Thoracic aorta (tissue), 2 donors: ENCODE data around the gene ANKUB1. TPM values are rescaled to one million over a fixed set of nuclear protein-coding genes. Genes with fewer than 3 reads are reported as not detected.

ENCODE experiments used
- ATAC-seq: fragments of 150-250 bp; one replicate; pipeline ENCODE4 v1.8.0; 2017; ENCODE audit warnings: low read depth; ENCODE audit not compliant: insufficient number of reproducible peaks, low FRiP score
- DNase-seq: peaks from one replicate; pipeline ENCODE4 v3.0.0-alpha.2; 2020; ENCODE audit warnings: low spot score
- H3K27ac ChIP-seq, 2 donors: fragments of 200-600 bp; sonication (generic); 1 replicate in 1 of 2; 2 replicates in 1 of 2; pipeline ENCODE4 v1.5.1; 2016; ENCODE audit warnings: mild to moderate bottlenecking in 2 of 2, moderate library complexity in 2 of 2
- H3K27me3 ChIP-seq: fragments of 200-600 bp; sonication (generic); replicated peaks from 2 replicates; pipeline ENCODE4 v1.6.0; 2016; ENCODE audit warnings: mild to moderate bottlenecking; ENCODE audit not compliant: insufficient read depth
- H3K36me3 ChIP-seq: fragments of 200-600 bp; sonication (generic); one replicate; pipeline ENCODE4 v1.5.1; 2016
- H3K4me1 ChIP-seq, 2 donors: fragments of 200-600 bp; sonication (generic); 1 replicate in 1 of 2; 2 replicates in 1 of 2; pipeline versions ENCODE4 v1.5.1 to v1.6.0; 2016; ENCODE audit warnings: low read depth in 2 of 2, mild to moderate bottlenecking in 1 of 2; ENCODE audit not compliant: control insufficient read depth in 1 of 2
- H3K4me3 ChIP-seq: fragments of 200-600 bp; sonication (generic); 2 replicates; pipeline ENCODE4 v1.5.1; 2016; ENCODE audit warnings: mild to moderate bottlenecking
- H3K9me3 ChIP-seq: fragments of 200-600 bp; sonication (generic); 2 replicates; pipeline ENCODE4 v1.5.1; 2016
- CTCF ChIP-seq: fragments of 200-600 bp; sonication (generic); IDR thresholded peaks from one replicate; pipeline ENCODE4 v1.5.1; 2019; ENCODE audit warnings: antibody characterized with exemption
- total RNA-seq, 2 donors: library from RNA; depleted of rRNA; stranded (reverse); fragments of >200 nt; gene quantifications; one replicate each; pipeline versions ENCODE4 v1.1.0 to v1.2.3, GENCODE V29; 2016

Gene ANKUB1
- total RNA-seq, 2 donors from 2014 or later = 0.81 TPM; not detected in 1

DNA sequence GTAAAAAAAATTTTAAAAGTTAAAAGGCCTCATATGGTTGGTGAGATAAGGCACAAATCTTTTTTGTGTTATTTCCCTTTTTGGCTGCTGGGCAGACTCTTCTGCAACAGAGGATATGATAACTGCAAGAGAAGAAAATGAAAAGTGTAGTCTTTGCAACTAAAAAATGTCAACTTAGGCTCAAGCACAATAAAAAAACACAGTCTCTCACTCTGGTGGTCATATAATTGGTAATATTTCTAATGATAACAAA is 55.5 kb downstream of the ANKUB1 start:
- DNase-seq = no peak
- Histone ChIP-seq H3K27ac (peak overlapping the region in 1 of 2 donors; percentile 8), H3K27me3 (no peaks in the 10 kb centered on the region), H3K9me3 (no peaks in the 10 kb centered on the region), H3K4me1 (peaks cover 6 to 12% of the 10 kb centered on the region in 2 donors), H3K4me3 (no peak overlapping the region), H3K36me3 (peaks cover 17% of the 10 kb centered on the region)
- ATAC-seq = no peak
- no peak for TF ChIP-seq CTCF

DNA sequence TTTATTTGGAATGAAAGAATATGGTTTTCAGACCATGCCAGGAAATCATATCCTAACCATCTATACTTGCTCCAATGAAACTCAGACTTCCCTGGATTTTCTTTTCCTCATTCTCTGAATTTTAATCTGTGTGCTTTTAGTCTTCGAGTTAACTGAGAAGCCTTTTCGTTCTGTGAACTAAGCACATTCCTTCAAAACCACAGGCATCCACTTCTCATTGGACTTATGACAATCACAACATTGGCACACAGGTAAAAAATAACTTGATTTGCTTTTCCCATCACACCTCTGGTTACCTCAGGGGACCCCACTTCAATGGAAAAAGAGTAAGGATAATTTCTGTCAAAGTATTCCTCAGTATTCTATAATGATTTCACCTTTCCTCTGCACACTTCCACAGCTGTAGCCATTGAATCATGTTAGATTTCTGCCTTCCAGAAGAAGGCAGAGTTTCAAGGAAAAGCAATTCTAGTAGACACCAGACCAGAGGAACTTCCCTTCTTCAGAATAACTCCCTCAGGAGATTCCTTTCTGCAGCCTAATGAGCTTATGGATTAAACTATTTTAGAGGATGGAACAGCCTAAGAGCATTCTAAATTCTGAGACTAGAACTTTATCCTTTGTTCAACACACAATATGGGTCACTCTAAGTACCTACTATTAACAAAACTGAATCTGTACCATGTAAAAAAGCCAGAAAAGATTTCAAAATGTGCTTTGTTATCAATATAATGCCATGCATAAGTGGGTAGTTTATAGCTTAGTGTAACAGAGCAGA is 56.0 kb downstream of the ANKUB1 start:
- no peak for TF ChIP-seq CTCF
- no peaks in the 10 kb centered on the region for H3K9me3 ChIP-seq
- peaks cover 17% of the 10 kb centered on the region for H3K36me3 ChIP-seq
- H3K27ac ChIP-seq = peak overlapping the region; percentile 8 to 25
- no peak for ATAC-seq
- no peaks in the 10 kb centered on the region for H3K27me3 ChIP-seq
- DNase-seq = no peak
- H3K4me1 ChIP-seq = peaks cover 6 to 12% of the 10 kb centered on the region in 2 donors
- H3K4me3 ChIP-seq = no peak overlapping the region

GRCh38 chr3:149732234-149732633 is 60.1 kb downstream of the ANKUB1 start:
- no peak overlapping the region for H3K27ac ChIP-seq
- no peaks in the 10 kb centered on the region for H3K27me3 ChIP-seq
- H3K4me3 ChIP-seq = no peak overlapping the region
- H3K4me1 ChIP-seq = peaks cover 6 to 12% of the 10 kb centered on the region in 2 donors
- no peaks in the 10 kb centered on the region for H3K9me3 ChIP-seq
- no peak for DNase-seq
- no peaks in the 10 kb centered on the region for H3K36me3 ChIP-seq
- TF ChIP-seq CTCF = no peak
- ATAC-seq = no peak

DNA sequence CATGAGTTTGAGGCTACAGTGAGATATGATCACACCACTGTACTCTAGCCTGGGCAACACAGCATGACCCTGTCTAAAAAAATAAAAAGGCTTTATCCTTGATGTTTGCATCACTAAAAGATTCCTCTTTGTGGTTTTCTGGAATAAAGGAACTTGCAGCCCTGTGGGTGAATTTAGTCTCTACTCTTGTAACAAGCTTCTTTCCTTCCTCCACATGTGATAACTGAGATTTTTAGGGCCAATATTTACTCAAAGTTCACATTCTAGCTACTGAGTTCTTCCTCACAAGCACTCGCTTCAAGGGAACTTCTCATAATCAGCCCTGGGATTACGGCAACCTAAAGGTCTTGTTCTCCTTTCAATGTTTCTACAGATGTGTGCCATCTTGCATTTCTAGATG is 64.7 kb downstream of the ANKUB1 start:
- DNase-seq (no peak), ATAC-seq (no peak)
- Histone ChIP-seq H3K27me3 (no peaks in the 10 kb centered on the region), H3K27ac (no peak overlapping the region), H3K4me1 (no peaks in the 10 kb centered on the region), H3K9me3 (no peaks in the 10 kb centered on the region), H3K4me3 (no peak overlapping the region), H3K36me3 (no peaks in the 10 kb centered on the region)
- TF ChIP-seq CTCF = no peak

DNA sequence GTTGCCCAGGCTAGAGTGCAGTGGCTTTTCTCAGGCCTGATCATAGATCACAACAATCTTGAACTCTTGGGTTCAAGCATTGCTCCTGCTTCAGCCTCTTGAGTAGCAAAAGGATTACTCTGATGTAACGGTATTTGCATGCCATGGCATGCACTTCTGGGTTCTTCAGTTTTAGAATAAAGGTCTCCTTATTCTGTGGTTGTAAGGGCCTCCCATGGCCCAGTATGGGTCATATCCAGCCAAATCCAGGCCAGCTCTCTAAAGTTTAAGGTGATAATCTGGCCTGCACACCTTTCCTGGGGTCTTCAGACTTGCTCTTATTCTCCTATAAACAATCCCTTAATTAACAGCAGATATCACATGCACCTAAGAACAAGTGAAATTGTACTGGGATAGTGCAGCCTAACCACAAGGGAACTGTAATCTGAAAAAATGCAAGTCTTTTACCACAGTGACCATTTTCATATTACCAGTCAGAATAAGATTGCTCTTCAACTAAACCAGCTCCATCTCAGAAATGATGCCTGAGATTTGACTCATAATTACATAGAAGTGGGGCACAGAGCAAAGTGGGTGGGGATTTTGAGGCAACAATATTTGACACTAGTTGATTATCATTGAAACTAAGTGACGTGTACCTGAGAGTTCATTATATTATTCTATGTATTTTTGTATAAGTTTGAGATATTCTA is 65.5 kb downstream of the ANKUB1 start:
- DNase-seq (no peak), ATAC-seq (no peak)
- no peaks in the 10 kb centered on the region for H3K36me3 ChIP-seq
- no peaks in the 10 kb centered on the region for H3K9me3 ChIP-seq
- no peaks in the 10 kb centered on the region for H3K4me1 ChIP-seq
- TF ChIP-seq CTCF = no peak
- no peaks in the 10 kb centered on the region for H3K27me3 ChIP-seq
- no peak overlapping the region for H3K4me3 ChIP-seq
- H3K27ac ChIP-seq = no peak overlapping the region
